GM18499 (cell line): ENCODE measurements around the gene ZNF668.
A peak's percentile ranks its signal among the peaks of the same experiment; 100 is the strongest.

Experiments used
- ATAC-seq: cut with Tn5 transposase; IDR thresholded peaks from one replicate; pipeline ENCODE4 v1.9.1; 2021; ENCODE audit warnings: moderate number of reproducible peaks; ENCODE audit not compliant: insufficient read depth, unreplicated experiment

The ZNF668 gene

DNA sequence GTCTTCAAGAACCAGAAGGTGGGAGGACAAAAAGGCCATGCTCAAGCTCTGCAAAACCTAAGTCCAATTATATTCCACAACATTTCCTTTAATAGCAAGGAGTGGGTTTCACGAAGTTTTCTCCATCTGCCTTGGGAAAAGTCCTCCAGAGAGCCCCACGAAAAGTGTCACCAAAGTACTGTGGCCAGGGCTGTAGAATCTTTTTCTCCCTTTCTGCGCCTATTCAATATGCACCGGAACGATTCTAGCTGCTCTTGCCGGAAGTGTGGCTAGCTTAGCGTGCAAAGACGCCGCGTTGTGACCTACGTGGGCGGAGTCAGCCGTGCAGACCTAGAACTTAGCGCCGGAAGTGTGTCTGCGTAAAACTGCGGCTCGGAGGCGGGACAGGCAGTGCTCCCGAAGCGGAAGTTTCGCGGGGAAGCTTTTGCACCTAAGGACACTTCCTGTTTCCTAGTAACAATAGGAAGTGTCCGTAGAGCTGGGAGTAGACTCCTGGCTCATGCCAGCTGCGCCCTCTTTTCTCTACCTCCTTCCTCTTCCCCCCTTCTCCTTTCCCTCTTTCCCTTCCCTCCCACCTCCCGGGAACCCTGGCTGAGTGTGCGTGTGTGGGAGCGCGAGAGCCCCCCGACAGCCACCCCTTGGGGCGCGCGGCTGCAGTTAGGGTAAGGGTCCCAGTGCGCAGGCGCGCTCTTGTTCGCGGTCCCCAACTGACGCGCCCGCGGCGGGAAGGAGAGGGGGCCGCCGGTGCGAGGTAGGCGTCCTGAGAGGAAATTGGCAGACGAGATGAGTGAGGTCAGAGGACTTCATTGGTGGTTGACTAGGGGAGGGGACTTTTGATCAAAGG lies at the start of gene ZNF668, which contains the start of gene ZNF646:
ZNF668 (minus strand) TSS at position 271 of the 844 bp plus-strand sequence. CDS start 9,781 bp downstream, outside the sequence.
ZNF646 (plus strand) TSS at position 453 of the 844 bp plus-strand sequence. CDS start 1,903 bp downstream, outside the sequence.
- ATAC-seq: peak; percentile 51

DNA sequence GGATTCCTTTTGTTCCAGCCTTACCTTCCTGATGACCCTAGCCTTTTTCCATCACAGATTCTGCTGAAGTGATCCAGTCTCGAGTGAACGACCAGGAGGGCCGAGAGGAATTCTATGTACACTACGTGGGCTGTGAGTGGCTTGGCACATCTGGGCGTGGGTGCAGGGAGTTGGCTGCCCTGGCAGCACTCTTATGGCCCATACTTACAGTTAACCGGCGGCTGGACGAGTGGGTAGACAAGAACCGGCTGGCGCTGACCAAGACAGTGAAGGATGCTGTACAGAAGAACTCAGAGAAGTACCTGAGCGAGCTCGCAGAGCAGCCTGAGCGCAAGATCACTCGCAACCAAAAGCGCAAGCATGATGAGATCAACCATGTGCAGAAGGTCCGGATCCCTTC lies 46.1 kb upstream of the ZNF668 start:
- ATAC-seq: no peak

GRCh38 chr16:31118223-31119155 lies 44.4 kb upstream of the ZNF668 start:
- no peak for ATAC-seq

- peak; percentile 60 for ATAC-seq
These were observed 43.6 kb upstream of the ZNF668 start, which contains the start of gene KAT8 for GRCh38 chr16:31117384-31118222. TSS of gene KAT8 (plus strand) at chr16:31117664. CDS start at chr16:31117682, 18 bp downstream.

DNA sequence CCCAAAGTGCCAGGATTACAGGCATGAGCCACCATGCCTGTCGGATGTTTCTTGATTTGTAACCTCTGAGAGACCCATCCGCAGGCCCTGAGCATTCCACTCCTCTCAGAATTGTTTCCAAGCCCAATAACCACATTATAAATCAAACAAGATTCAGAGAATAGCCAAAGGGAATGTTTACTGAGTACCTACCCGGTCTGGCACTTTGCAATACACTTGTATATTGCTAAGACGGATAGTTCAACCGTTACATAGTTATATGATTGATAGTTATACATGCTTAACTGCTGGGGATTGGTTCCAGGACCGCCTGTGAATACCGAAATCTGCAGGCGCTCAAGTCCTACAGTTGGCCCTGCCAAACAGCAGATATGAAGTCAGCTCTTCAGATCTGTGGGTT lies 40.4 kb upstream of the ZNF668 start:
- no peak for ATAC-seq

DNA sequence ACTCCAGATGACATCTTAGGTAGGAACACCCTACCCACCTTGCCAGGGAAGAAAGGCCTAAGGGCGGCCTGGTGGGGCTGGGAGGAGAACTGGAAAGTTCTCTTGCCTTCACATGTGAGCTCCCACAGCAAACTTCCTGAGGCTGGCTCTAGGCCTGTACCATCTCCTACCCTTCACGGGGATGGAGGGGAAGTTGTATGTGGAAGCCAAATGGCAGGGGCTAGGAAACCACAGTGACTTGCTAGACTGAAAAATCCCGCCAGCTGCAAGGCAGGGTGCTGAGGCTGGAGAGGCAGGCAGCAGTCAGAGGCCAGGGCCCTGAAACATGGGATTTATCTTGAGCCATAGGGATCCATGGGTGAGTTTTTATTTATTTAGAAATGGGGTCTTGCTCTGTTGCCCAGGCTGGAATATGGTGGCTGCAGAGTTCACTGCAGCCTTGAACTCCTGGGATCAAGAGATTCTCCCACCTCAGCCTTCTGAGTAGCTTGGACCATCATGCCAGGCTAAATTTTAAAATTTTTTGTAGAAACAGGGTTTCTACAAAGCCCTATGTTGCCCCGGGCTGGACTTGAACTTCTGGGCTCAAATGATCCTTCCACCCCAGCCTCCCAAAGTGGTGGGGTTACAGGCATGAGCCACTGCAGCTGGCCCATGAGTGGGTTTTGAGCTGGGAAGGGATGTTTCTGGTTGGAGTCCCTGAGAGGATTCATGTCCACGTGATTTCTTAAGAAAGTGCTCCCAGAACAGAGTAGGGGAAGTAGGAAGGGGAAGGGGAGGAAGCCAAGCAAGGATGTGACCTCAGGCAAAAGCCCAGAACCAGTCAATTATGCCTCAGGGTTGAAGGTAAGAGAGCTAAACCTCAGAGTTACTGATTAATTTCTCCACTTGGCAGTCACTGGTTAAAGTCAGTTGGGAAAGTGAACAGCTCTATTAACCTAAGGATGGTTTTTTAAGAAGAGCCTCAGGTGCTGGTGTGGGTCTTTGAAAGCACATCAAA lies 39.4 kb upstream of the ZNF668 start:
- no peak for ATAC-seq

- ATAC-seq: no peak
These were observed 38.7 kb upstream of the ZNF668 start for GRCh38 chr16:31112711-31113110.

DNA sequence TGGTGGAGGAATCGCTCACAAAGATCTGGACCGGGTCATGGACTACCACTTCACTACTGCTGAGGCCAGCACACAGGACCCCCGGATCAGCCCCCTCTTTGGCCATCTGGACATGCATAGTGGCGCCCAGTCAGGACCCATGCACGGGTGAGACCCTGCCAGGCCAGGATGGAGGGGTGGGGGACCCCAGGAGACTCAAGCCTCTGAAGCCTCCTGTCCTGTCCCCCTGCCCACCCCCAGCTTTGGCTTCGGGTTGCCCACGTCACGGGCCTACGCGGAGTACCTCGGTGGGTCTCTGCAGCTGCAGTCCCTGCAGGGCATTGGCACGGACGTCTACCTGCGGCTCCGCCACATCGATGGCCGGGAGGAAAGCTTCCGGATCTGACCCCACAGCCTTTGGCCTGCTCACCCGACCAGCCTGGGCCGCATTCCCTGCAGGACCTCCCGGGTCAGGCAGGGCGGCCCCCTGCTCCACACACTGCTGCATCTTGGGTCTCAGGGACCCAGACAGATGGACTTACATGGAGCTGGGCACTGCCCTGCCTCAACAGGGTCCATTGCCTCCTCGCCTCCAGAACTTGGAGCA lies 37.9 kb upstream of the ZNF668 start:
- no peak for ATAC-seq

DNA sequence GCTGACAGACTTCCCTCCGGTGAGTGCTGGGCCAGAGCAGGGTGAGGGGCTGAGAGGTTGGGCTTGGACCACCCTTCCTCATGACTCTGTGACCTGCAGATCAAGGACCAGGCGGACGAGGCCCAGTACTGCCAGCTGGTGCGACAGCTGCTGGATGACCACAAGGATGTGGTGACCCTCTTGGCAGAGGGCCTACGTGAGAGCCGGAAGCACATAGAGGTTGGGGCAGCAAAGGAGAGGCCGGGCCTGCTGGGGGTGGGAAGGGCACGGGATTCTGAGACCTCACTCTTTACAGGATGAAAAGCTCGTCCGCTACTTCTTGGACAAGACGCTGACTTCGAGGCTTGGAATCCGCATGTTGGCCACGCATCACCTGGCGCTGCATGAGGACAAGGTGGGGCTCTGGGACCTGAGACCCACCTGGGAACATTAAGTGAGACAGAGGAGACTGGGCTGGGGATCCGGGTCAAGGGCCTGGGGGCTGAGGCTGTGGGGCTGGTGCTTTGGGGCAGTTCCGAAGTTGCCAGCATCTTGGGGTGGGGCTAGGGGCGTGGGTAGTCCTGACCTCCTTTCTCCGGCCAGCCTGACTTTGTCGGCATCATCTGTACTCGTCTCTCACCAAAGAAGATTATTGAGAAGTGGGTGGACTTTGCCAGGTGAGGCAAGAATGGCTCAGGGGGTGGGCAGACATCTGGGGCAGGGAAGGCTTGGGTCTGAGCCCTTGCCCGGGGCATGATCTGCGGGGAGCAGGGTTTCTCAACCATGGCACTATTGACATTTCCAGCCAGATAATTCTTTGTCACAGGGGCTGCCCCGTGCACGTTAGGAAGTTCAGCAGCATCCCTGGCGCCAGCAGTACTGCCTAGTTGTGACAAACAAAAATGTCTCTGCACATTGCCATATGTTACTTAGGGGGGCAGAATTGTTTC lies 36.3 kb upstream of the ZNF668 start:
- ATAC-seq: no peak

DNA sequence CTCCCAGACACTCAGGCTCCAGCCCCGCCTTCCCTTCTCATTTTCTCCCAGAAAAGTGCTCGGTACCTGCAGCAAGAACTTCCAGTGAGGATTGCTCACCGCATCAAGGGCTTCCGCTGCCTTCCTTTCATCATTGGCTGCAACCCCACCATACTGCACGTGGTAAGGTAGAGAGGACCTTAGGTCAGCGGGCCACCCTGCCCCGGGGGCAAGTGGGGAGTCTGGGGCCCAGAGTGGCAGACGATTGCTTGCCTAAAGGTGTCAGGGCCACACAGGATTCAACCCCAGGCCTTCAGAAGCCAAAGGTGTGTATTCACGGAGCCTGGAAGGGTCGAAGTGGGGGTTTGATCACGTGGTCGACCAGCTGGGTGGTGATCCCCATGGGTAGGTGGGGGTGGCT lies 35.6 kb upstream of the ZNF668 start:
- no peak for ATAC-seq

GRCh38 chr16:31108794-31109558 lies 34.9 kb upstream of the ZNF668 start:
- ATAC-seq: no peak

DNA sequence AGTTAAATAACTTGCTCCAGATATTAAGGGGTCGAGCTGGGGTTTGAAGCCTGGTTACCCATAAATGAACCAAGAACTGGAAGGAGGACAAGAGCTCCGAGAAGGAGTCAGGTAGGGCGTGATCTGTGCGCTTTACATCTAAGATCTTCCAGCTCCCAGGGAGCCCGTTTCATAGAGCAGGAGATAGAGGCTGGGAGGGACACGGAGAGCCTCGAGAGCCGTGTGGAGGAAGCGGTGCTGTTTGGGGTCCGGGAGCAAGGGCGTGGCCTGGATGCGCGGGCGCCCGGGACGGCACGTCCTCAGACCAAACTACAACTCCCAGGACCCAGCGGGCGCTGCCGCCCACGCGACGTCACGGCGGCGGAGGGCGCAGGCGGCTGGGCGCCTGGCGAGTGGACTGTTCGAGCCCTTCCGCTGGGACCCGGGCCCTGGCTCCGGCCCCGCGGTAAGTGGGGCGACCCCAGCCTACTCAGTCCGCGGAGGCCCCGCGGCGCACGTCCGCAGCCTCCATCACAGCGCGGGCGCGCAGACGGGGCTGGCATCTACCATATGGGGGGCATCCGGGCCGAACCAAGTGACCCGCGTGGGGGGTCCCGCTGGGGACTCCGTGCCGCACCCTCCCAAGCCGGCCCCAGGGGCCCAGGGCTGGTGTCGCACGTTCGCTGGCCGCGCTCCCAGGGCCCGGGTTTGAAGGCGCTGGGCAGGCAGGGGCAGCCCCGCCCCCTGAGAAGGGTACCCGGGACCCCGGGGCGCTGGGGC lies 34.2 kb upstream of the ZNF668 start, which contains the start of gene BCKDK:
BCKDK (plus strand) TSS at position 352 of the 759 bp plus-strand sequence. CDS start 838 bp downstream, outside the sequence.
- peak; percentile 41 for ATAC-seq

- ATAC-seq: no peak
These were observed 33.4 kb upstream of the ZNF668 start for GRCh38 chr16:31107465-31107867.

- ATAC-seq: no peak
These were observed 32.7 kb upstream of the ZNF668 start for GRCh38 chr16:31106509-31107464.
